Lower leg skin (tissue), 4 donors: ENCODE results near the gene SNX19. TPM values are rescaled to one million over a fixed set of nuclear protein-coding genes. Genes with fewer than 3 reads are reported as not detected.

Source experiments
- DNase-seq, 2 donors: peaks; one replicate each; pipeline ENCODE4 v3.0.0-alpha.2; 2019; ENCODE audit warnings: low spot score in 2 of 2
- H3K4me3 ChIP-seq: fragments of 200-600 bp; sonication (generic); 2 replicates; pipeline ENCODE4 v1.5.1; 2017; ENCODE audit warnings: mild to moderate bottlenecking, low read depth; ENCODE audit not compliant: poor library complexity, severe bottlenecking
- POLR2A ChIP-seq, 2 donors: fragments of 450-650 bp; IDR thresholded peaks; one replicate each; pipeline ENCODE4 v1.6.1; 2016 to 2017; ENCODE audit warnings: antibody characterized with exemption in 2 of 2, mild to moderate bottlenecking in 1 of 2, moderate library complexity in 1 of 2
- WGBS, 2 donors: methylation state at CpG; one replicate each; pipeline ENCODE4 v1.1.5; 2018; 5-methylcytosine and 5-hydroxymethylcytosine counted together
- intact Hi-C: fragments of 100-400 bp; cut with DNase I; formaldehyde crosslinking; loops from one replicate; pipeline ENCODE4 v1.15.0; 2023; ENCODE audit warnings: low total_unique reads
- total RNA-seq, 4 donors: library from RNA; depleted of rRNA; stranded (reverse); fragments of >200 nt; gene quantifications; one replicate each; pipeline ENCODE4 v1.1.0, GENCODE V29; 2016
- TF ChIP-seq, protein P1 (sequence below), 3 donors: fragments of 450-650 bp; IDR thresholded peaks; one replicate each; pipeline ENCODE4 v1.5.1; 2016; ENCODE audit warnings: antibody characterized with exemption in 3 of 3, mild to moderate bottlenecking in 3 of 3, moderate library complexity in 2 of 3

SNX19 gene
- total RNA-seq, 4 donors from 2014 or later, result 50.0 to 77.2 (median 60.5) TPM

DNA sequence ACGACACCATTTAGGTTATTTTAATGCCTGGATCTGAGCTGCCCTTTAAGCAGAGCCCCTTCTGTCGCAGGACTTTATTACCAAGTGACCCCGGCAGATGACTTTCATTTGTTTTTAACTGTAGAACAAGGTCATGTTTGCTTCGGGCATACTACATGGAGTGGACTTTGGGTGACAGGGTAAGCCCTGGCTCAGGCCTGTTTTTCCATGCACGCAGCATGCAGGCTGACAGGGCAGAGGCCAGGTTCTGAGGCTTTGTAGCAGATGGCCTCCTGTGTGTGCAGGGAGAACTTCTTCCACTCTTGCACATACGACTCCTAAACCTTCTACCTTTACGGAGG is 50.5 kb downstream of the SNX19 start:
- no peak for DNase-seq
- TF ChIP-seq, protein P1, sequence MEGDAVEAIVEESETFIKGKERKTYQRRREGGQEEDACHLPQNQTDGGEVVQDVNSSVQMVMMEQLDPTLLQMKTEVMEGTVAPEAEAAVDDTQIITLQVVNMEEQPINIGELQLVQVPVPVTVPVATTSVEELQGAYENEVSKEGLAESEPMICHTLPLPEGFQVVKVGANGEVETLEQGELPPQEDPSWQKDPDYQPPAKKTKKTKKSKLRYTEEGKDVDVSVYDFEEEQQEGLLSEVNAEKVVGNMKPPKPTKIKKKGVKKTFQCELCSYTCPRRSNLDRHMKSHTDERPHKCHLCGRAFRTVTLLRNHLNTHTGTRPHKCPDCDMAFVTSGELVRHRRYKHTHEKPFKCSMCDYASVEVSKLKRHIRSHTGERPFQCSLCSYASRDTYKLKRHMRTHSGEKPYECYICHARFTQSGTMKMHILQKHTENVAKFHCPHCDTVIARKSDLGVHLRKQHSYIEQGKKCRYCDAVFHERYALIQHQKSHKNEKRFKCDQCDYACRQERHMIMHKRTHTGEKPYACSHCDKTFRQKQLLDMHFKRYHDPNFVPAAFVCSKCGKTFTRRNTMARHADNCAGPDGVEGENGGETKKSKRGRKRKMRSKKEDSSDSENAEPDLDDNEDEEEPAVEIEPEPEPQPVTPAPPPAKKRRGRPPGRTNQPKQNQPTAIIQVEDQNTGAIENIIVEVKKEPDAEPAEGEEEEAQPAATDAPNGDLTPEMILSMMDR (IDR thresholded peaks at IDR 0.05), result no peak
- no peak for TF ChIP-seq POLR2A (IDR thresholded peaks at IDR 0.05)
- 89 to 90% methylated on average over 7 of the region's 7 CpGs for WGBS, 2 donors
- no peak overlapping the region for H3K4me3 ChIP-seq
- intact Hi-C loops, result loop anchor here (10.0 kb wide), 1 partner anchor 651 kb away; no protein-coding TSS in a partner anchor

DNA sequence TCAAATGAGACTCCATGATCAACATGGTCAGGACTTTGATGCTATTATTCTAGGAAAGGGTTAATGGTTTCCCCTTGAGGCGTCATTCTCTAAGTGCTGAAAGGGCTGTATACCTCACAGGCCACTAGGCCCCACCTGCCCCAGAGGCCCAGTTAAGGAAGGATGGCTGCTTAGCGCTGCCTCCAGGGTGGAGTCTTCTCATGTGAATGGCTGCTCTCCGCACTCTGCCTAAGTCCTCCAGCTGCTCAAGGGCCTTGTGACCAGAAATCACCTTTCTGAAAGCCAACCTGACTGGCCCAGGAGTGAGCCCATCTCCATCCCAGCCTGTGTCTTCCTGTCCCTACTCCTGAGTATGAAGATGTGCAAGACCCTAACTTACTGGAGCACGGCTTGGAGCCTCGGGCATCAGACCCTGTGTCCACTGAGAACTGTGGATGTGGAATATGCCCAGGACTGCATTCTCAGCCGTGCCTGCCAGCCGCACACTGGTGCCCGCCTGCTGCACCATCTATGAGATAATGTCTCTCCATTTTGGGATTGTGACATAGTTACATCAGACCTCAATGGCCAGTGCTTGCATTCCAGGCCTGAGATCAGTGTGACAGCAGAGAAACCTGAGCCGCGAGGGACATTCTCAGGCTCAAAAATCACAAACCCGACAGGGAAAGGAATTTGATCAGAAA is 51.0 kb downstream of the SNX19 start:
- WGBS, 2 donors, result 76 to 79% methylated on average over 11 of the region's 11 CpGs
- TF ChIP-seq, protein P1 (IDR thresholded peaks at IDR 0.05), result no peak
- TF ChIP-seq POLR2A (IDR thresholded peaks at IDR 0.05), result no peak
- DNase-seq, result no peak
- intact Hi-C loops, result loop anchor here (10.0 kb wide), 1 partner anchor 650 kb away; no protein-coding TSS in a partner anchor
- no peak overlapping the region for H3K4me3 ChIP-seq

DNA sequence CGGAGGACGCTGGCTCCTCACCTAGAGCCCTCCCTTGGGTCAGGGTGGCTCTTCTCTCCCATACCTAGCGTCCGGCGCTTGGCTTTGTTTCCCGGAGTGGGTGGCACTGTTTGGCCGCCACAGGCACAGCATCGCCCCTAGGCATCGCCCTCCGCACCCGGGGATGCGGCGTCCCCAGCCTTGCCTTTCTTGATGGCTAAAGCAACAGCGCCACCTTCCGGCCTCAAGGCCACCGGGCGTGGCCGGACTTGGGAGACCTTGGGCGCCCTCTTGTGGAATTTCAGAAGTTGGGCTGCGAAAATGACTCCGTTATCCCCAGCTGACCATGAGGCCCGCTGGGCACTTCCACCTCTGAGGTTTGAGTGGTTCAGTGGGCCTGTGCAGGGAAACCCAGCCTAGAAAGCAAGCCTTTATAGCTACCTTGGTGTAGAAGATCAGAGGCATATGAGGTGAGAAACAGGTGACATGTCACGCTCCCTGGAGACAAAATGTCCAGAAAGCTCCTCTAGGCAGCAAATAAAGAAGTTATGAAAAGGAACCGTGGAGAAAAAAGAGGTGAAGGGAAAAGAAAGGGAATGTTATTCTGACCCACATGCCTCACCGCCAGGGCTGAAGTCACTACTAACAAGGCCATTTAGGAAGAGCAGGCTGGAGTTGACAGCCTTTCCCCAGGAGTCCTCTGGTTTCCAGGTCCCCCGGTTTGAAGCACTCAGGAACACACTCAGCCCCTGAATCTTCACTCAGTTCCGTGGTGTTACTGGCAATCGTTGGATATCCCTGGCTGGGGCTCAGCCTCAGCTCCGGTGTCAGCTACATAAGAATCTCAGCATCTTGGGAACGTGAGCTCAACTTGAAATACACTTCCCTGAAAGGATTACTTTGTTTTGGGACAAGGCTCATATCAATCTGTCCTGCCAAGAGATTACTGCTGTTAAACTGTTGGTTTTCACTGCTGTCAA is 54.1 kb downstream of the SNX19 start:
- WGBS, 2 donors, result 26% methylated on average over 28 to 30 of the region's 30 CpGs
- intact Hi-C loops, result loop anchor here (1.0 to 10.0 kb wide), 2 partner anchors 429 to 647 kb away; no protein-coding TSS in a partner anchor
- peak; percentile 84 to 98 for DNase-seq
- TF ChIP-seq, protein P1 (IDR thresholded peaks at IDR 0.05), result peak in 1 of 3 donors; percentile 97
- TF ChIP-seq POLR2A (IDR thresholded peaks at IDR 0.05), result no peak
- no peak overlapping the region for H3K4me3 ChIP-seq

DNA sequence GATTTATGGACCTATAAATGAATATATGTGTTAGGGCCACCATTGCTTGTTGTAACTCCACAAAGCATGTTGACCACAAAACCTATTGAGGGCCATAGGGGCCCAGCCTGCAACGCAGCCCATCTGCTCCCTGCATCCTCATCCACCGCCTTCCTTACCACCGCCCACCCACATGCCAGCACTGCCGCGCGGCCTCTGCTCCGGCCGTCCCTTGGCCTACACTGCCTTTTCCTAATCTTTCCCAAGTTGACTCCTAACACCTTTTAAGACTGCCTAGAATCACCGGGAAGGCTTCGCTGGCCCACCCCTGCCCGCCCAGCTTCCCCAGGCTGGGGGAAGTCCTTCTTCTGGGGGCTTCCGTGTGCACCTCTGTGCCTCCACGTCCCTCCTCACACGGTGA is 55.0 kb downstream of the SNX19 start:
- no peak for DNase-seq
- no peak for TF ChIP-seq POLR2A (IDR thresholded peaks at IDR 0.05)
- TF ChIP-seq, protein P1 (IDR thresholded peaks at IDR 0.05), result no peak
- intact Hi-C loops, result loop anchor here (10.0 kb wide), 1 partner anchor 646 kb away; no protein-coding TSS in a partner anchor
- no peak overlapping the region for H3K4me3 ChIP-seq
- 88 to 91% methylated on average over 14 of the region's 14 CpGs for WGBS, 2 donors

DNA sequence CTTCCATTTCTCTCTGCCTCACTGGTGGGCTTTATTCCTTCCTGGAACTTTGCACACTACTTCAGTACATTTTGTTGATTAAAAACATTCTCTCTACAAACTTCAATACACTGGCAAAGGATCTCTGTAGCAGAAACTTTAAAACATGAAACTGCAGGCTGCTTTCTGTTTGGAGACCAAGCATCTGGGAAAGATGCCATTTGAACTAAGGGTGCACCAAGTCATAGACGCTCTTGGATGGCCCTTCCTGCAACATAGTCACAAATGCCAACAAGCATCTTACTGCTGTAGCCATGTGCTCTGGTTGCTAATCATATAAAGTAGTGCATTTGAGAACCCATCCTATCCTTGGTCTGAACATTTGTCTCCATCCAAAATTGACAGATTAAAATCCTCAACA is 56.4 kb downstream of the SNX19 start:
- intact Hi-C loops, result loop anchor here (10.0 kb wide), 1 partner anchor 645 kb away; no protein-coding TSS in a partner anchor
- TF ChIP-seq, protein P1 (IDR thresholded peaks at IDR 0.05), result no peak
- WGBS, 2 donors, result 35 to 38% methylated on average over 1 of the region's 1 CpG
- H3K4me3 ChIP-seq, result no peak overlapping the region
- DNase-seq, result no peak
